SK-N-SH (cell line): ENCODE data around the gene GPRIN3. TPM values are rescaled to one million over a fixed set of nuclear protein-coding genes. Genes with fewer than 3 reads are reported as not detected.
A peak's percentile ranks its signal among the peaks of the same experiment; 100 is the strongest.

Experiments used
- CTCF ChIA-PET: fragments of 300-600, 350-600 bp; formaldehyde crosslinking; extraction: SDS; loops from one replicate; lab custom pipeline; 2021; lab: Yijun Ruan, JAX
- POLR2A ChIA-PET: fragments of 350-600 bp; sonication (Branson Sonifier 250); formaldehyde crosslinking; extraction: SDS; loops from one replicate; lab custom pipeline; 2020; ENCODE audit warnings: antibody characterized with exemption, inconsistent platforms; lab: Yijun Ruan, JAX
- DNase-seq: peaks from one replicate; pipeline ENCODE4 v3.0.0; 2012
- H2AFZ ChIP-seq: fragments of 200-600 bp; sonication (generic); 2 replicates; pipeline ENCODE4 v1.8.1; 2016; ENCODE audit warnings: antibody characterized with exemption, mild to moderate bottlenecking, low read depth
- H3F3A ChIP-seq: fragments of 200-600 bp; sonication (generic); replicated peaks from 2 replicates; pipeline ENCODE3; 2016; ENCODE audit warnings: antibody characterized with exemption, mild to moderate bottlenecking; ENCODE audit not compliant: insufficient read depth
- H3K27ac ChIP-seq, 2 experiments: fragments of 200-500 bp in 1 of 2; fragments of 200-600 bp in 1 of 2; sonication (Bioruptor generic) in 1 of 2; sonication (generic), shearing (Covaris generic) in 1 of 2; 2 replicates each; pipeline versions ENCODE4 v1.5.1 to v1.6.1; 2014 to 2016; ENCODE audit warnings: low read depth in 2 of 2, inconsistent platforms in 1 of 2, low read length in 1 of 2, mild to moderate bottlenecking in 1 of 2, mixed read lengths in 1 of 2
- H3K27me3 ChIP-seq: fragments of 200-600 bp; sonication (generic), shearing (Covaris generic); 2 replicates; pipeline ENCODE4 v1.6.1; 2016; ENCODE audit warnings: mixed run types; ENCODE audit not compliant: insufficient read depth
- H3K36me3 ChIP-seq, 2 experiments: fragments of 200-500 bp in 1 of 2; fragments of 200-600 bp in 1 of 2; sonication (Bioruptor generic) in 1 of 2; sonication (generic) in 1 of 2; replicated peaks in 1 of 2; 2 replicates each; pipeline versions ENCODE3 to v1.5.1; 2014 to 2016; ENCODE audit warnings: low read length in 1 of 2, mild to moderate bottlenecking in 1 of 2; ENCODE audit not compliant: insufficient read depth in 2 of 2, control insufficient read depth in 1 of 2
- H3K4me1 ChIP-seq, 2 experiments: fragments of 200-500 bp in 1 of 2; fragments of 200-600 bp in 1 of 2; sonication (Bioruptor generic) in 1 of 2; sonication (generic), shearing (Covaris generic) in 1 of 2; 2 replicates each; pipeline versions ENCODE4 v1.5.1 to v1.6.1; 2014 to 2016; ENCODE audit warnings: low read depth in 1 of 2, low read length in 1 of 2, mixed run types in 1 of 2; ENCODE audit not compliant: insufficient read depth in 2 of 2, control insufficient read depth in 1 of 2
- H3K4me2 ChIP-seq: fragments of 200-600 bp; sonication (generic), shearing (Covaris generic); 2 replicates; pipeline ENCODE4 v1.6.1; 2017; ENCODE audit warnings: mixed run types
- H3K4me3 ChIP-seq, 2 experiments: fragments of 200-500 bp in 1 of 2; fragments of 200-600 bp in 1 of 2; sonication (Bioruptor generic) in 1 of 2; sonication (generic), shearing (Covaris generic) in 1 of 2; 2 replicates each; pipeline versions ENCODE4 v1.5.1 to v1.8.1; 2014 to 2016; ENCODE audit warnings: low read depth in 2 of 2, inconsistent platforms in 1 of 2, low read length in 1 of 2, mild to moderate bottlenecking in 1 of 2, mixed read lengths in 1 of 2, moderate library complexity in 1 of 2
- H3K79me2 ChIP-seq: fragments of 200-600 bp; sonication (generic); 2 replicates; pipeline ENCODE4 v1.8.1; 2017; ENCODE audit warnings: mild to moderate bottlenecking; ENCODE audit not compliant: insufficient read depth
- H3K9ac ChIP-seq: fragments of 200-600 bp; sonication (generic); 2 replicates; pipeline ENCODE4 v1.6.1; 2017; ENCODE audit warnings: mixed run types
- H3K9me2 ChIP-seq: fragments of 200-600 bp; sonication (generic); 2 replicates; pipeline ENCODE4 v1.6.1; 2017; ENCODE audit warnings: mixed run types
- H3K9me3 ChIP-seq: fragments of 200-600 bp; sonication (generic); 2 replicates; pipeline ENCODE4 v1.6.1; 2017; ENCODE audit warnings: mixed run types, mild to moderate bottlenecking, moderate library complexity
- H4K20me1 ChIP-seq: fragments of 200-600 bp; sonication (generic); 2 replicates; pipeline ENCODE4 v1.6.1; 2017; ENCODE audit warnings: mild to moderate bottlenecking, mixed run types; ENCODE audit not compliant: insufficient read depth
- ELF1 ChIP-seq: IDR thresholded peaks from 2 replicates; pipeline ENCODE4 v1.4.0; 2012
- FOSL2 ChIP-seq: IDR thresholded peaks from 2 replicates; pipeline ENCODE4 v1.4.0; 2012; ENCODE audit warnings: low read depth, mild to moderate bottlenecking, moderate library complexity, borderline replicate concordance
- FOXJ3 ChIP-seq: sonication (generic); formaldehyde crosslinking; IDR thresholded peaks from 2 replicates; pipeline ENCODE4 v1.5.1; 2020; ENCODE audit warnings: mild to moderate bottlenecking, missing genetic modification reagents
- FOXM1 ChIP-seq: IDR thresholded peaks from 2 replicates; pipeline ENCODE4 v1.4.0; 2012; ENCODE audit warnings: low read depth, mild to moderate bottlenecking
- GATA2 ChIP-seq: sonication (generic); formaldehyde crosslinking; IDR thresholded peaks from 2 replicates; pipeline ENCODE4 v1.5.0; 2020; ENCODE audit warnings: mild to moderate bottlenecking, missing genetic modification reagents
- IRF3 ChIP-seq: fragments of 150-350 bp; IDR thresholded peaks from 2 replicates; pipeline ENCODE4 v1.6.1; 2016; ENCODE audit warnings: mild to moderate bottlenecking, low read depth, low read length
- JUND ChIP-seq: IDR thresholded peaks from 2 replicates; pipeline ENCODE4 v1.4.0; 2012
- MEF2A ChIP-seq: IDR thresholded peaks from 2 replicates; pipeline ENCODE4 v1.4.0; 2012; ENCODE audit warnings: low read depth, borderline replicate concordance
- NRF1 ChIP-seq: IDR thresholded peaks from 2 replicates; pipeline ENCODE4 v1.6.1; 2012; ENCODE audit warnings: low read depth, mild to moderate bottlenecking, low read length
- POLR2AphosphoS5 ChIP-seq: IDR thresholded peaks from 2 replicates; pipeline ENCODE4 v1.6.1; 2012; ENCODE audit warnings: low read depth, low read length
- RAD21 ChIP-seq: IDR thresholded peaks from 2 replicates; pipeline ENCODE4 v1.6.1; 2012; ENCODE audit warnings: mild to moderate bottlenecking, low read length
- RCOR1 ChIP-seq: fragments of 150-350 bp; IDR thresholded peaks from 2 replicates; pipeline ENCODE4 v1.6.1; 2017; ENCODE audit warnings: antibody characterized with exemption, low read length
- SMC3 ChIP-seq: IDR thresholded peaks from 2 replicates; pipeline ENCODE4 v1.6.1; 2012; ENCODE audit warnings: low read depth, low read length, improper control_type of control experiment
- USF2 ChIP-seq: fragments of 150-350 bp; IDR thresholded peaks from 2 replicates; pipeline ENCODE4 v1.6.1; 2017; ENCODE audit warnings: antibody characterized with exemption, low read length, low read depth, borderline replicate concordance
- YY1 ChIP-seq: IDR thresholded peaks from 2 replicates; pipeline ENCODE4 v1.4.0; 2012; ENCODE audit warnings: low read depth, mild to moderate bottlenecking
- ZBTB33 ChIP-seq: IDR thresholded peaks from 2 replicates; pipeline ENCODE4 v1.4.0; 2012; ENCODE audit warnings: low read depth, borderline replicate concordance
- WGBS: methylation state at CpG from one replicate; pipeline ENCODE4 v1.1.6; 2017; ENCODE audit warnings: low lambda C conversion rate; 5-methylcytosine and 5-hydroxymethylcytosine counted together
- polyA plus RNA-seq, 3 experiments: library from polyadenylated mRNA; depleted of rRNA; stranded (reverse); fragments of >200 nt; gene quantifications; 2 replicates each; pipeline ENCODE4 v1.2.3, GENCODE V29; 2012

GPRIN3 gene
- not detected in 2 replicates for polyA plus RNA-seq (2012; rRNA removed)
- polyA plus RNA-seq (2012; cell fraction: cytosol; rRNA removed): under 0.01 TPM in 2 replicates
- polyA plus RNA-seq (2012; cell fraction: nucleus; rRNA removed): under 0.01 TPM in 2 replicates

DNA sequence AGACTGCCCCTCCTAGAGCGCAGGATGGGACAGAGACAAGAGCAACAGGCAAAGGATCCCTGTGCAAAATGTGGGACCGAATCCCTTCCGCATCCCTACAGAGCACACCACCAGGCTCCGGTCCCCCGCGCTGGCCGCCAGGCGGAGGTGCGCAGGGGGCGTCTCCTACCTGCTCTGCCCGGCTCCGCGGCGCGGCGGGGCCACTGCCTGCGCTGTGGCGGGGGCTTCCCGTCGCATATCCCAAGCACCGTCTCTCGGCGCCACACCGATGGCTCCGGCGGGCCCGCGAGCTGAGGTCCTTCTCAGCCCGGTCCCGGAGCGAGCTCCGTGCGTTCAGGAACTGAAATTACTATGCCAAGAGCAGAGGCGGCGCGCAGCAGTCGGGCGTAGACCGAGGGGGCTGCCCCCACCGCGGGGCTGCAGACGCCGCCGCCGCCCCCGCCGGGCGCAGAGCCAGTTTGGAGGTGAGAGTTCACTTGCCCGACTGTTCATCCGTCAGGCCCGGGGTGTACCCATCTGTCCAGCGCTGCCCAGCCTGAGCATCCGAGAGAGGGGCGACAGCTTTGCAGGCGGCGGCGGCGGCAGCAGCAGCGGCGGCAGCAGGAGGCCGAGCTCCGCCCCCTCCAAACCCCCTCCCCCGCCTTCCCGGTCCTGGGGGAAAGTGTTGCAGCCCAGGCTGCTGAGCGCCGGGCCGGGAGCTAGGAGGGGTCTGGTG lies at the start of gene GPRIN3:
TSS of gene GPRIN3 (minus strand) at position 355 of the 715 bp plus-strand sequence. CDS start 57,690 bp downstream, outside the sequence.
- H3K4me1 ChIP-seq: peaks cover 0 to 7% of the 10 kb centered on the region in 2 experiments; a peak in 1 of 4 replicates
- no peaks in the 10 kb centered on the region for H3K9me2 ChIP-seq
- 13% methylated on average over 9 of the region's 67 CpGs for WGBS
- H4K20me1 ChIP-seq: no peaks in the 10 kb centered on the region
- ChIA-PET POLR2A (interaction anchor here (0.7 kb wide), 1 partner anchor 432 kb away, joined by 3 read pairs; no protein-coding TSS in a partner anchor), CTCF (interaction anchor here (0.8 to 1.5 kb wide), 6 partner anchors 13 to 545 kb away, joined by 3 to 5 read pairs (median 4); no protein-coding TSS in a partner anchor)
- no peak for TF ChIP-seq MEF2A
- TF ChIP-seq FOSL2: no peak
- no peak for TF ChIP-seq JUND
- no peak for TF ChIP-seq ZBTB33
- no peak for TF ChIP-seq GATA2 (CRISPR knock-in tag)
- no peak for TF ChIP-seq FOXJ3 (CRISPR knock-in tag)
- TF ChIP-seq POLR2AphosphoS5: no peak
- no peak for TF ChIP-seq YY1
- no peak for TF ChIP-seq RCOR1
- no peak for TF ChIP-seq ELF1
- TF ChIP-seq RAD21: no peak
- TF ChIP-seq USF2: no peak
- TF ChIP-seq SMC3: no peak
- no peak for TF ChIP-seq NRF1
- no peak for TF ChIP-seq IRF3
- TF ChIP-seq FOXM1: no peak
- peak within 1 kb of the TSS; percentile 60 for H3K4me3 ChIP-seq
- peak; percentile 86 for DNase-seq
- H3K4me2 ChIP-seq: peak within 1 kb of the TSS; percentile 82
- peaks cover 7% of the 10 kb centered on the region; the same call in 1 of the 2 replicates for H3K27me3 ChIP-seq
- no peaks in the 10 kb centered on the region for H3K9me3 ChIP-seq
- 0 out of 2 replicates have a peak within 1 kb of the TSS, but pooled peaks have one; percentile 3 for H3K9ac ChIP-seq
- H3K79me2 ChIP-seq: no peaks in the 10 kb centered on the region
- peak within 1 kb of the TSS in 1 of 2 experiments; percentile 2; a peak in 1 of 4 replicates for H3K27ac ChIP-seq
- no peaks in the 10 kb centered on the region for H3F3A ChIP-seq
- H2AFZ ChIP-seq: peak within 1 kb of the TSS; percentile 86
- no peaks in the 10 kb centered on the region for H3K36me3 ChIP-seq
